CD1c-positive myeloid dendritic cell (primary cell): ENCODE results near the gene PIK3CB.

ENCODE experiments used
- DNase-seq: peaks from one replicate; pipeline ENCODE4 v3.0.0-alpha.2; 2016; ENCODE audit errors: extremely low spot score

The PIK3CB gene

GRCh38 chr3:138615462-138615861 is 219.3 kb downstream of the PIK3CB start:
- no peak for DNase-seq

- DNase-seq, result no peak
Observed at GRCh38 chr3:138609898-138610266, 224.8 kb downstream of the PIK3CB start.

GRCh38 chr3:138608322-138609135 is 226.2 kb downstream of the PIK3CB start, which contains the start of gene FAIM:
FAIM (plus strand) TSS chr3:138608771; CDS start chr3:138619727, 10,956 bp downstream.
- DNase-seq, result peak; percentile 46

DNA sequence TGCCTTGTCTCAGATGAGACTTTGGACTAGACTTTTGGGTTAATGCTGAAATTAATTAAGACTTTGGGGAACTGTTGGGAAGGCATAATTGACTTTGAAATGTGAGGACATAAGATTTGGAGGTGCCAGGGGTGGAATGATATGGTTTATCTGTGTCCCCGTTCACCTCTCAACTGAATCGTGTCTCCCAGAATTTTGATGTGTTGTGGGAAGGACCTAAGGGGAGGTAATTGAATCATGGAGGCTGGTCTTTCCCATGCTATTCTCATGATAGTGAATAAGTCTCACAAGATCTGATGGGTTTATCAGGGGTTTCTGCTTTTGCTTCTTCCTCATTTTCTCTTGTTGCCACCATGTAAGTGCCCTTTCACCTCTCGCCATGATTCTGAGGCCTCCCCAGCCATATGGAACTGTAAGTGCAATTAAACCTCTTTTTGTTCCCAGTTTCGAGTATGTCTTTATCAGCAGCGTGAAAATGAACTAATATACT is 230.6 kb downstream of the PIK3CB start:
- peak; percentile 24 for DNase-seq
